ENCODE measurements around the gene HDAC11. TPM values are rescaled to one million over a fixed set of nuclear protein-coding genes. Genes with fewer than 3 reads are reported as not detected.

The HDAC11 gene
- total and polyA plus RNA-seq, 9 of the 15 experiments (the other 6 are each of a cell fraction or from before 2014, with no cell fraction given): 0.60 to 6.0 (median 4.5) TPM

DNA sequence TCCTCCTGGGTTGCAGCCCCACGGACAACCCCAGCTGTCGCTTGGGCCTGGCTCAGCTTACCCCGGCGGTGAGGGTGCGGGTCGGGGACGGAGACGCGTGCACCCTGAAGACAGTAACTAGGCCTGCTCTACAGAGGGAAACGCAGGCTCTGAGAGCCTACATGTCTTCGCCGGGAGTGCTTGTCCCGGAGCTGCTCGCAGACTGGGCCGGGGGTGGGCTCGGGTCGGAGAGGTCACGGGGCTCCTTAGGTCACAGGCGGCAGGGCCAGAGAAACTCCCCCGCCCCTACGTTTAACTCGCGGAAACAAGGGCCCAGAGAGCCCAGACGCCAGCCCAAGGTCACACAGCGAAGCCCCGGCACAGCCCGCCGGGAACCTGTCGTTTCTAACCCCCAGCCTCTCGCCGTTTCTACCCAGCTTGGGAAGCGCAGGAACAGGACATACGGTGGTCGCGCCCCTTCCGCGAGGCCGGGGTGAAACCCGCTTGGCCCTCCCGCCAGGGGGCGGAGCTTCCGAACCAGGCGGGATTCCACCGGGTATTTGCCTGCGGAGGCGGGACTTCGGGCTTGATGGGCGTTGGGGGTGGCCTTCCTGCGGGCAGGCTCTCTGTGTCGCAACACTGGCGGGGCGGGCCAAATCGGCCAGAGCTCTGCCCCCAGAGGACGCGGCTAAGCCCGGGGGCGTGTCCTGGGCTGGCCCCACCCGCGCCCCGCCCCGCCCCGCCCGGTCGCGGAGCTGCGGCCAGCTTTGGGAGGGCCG lies at the start of gene HDAC11 (continued):
- TF ChIP-seq, protein P1, sequence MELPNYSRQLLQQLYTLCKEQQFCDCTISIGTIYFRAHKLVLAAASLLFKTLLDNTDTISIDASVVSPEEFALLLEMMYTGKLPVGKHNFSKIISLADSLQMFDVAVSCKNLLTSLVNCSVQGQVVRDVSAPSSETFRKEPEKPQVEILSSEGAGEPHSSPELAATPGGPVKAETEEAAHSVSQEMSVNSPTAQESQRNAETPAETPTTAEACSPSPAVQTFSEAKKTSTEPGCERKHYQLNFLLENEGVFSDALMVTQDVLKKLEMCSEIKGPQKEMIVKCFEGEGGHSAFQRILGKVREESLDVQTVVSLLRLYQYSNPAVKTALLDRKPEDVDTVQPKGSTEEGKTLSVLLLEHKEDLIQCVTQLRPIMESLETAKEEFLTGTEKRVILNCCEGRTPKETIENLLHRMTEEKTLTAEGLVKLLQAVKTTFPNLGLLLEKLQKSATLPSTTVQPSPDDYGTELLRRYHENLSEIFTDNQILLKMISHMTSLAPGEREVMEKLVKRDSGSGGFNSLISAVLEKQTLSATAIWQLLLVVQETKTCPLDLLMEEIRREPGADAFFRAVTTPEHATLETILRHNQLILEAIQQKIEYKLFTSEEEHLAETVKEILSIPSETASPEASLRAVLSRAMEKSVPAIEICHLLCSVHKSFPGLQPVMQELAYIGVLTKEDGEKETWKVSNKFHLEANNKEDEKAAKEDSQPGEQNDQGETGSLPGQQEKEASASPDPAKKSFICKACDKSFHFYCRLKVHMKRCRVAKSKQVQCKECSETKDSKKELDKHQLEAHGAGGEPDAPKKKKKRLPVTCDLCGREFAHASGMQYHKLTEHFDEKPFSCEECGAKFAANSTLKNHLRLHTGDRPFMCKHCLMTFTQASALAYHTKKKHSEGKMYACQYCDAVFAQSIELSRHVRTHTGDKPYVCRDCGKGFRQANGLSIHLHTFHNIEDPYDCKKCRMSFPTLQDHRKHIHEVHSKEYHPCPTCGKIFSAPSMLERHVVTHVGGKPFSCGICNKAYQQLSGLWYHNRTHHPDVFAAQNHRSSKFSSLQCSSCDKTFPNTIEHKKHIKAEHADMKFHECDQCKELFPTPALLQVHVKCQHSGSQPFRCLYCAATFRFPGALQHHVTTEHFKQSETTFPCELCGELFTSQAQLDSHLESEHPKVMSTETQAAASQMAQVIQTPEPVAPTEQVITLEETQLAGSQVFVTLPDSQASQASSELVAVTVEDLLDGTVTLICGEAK (IDR thresholded peaks at IDR 0.05): peak; percentile 44
- TF ChIP-seq, protein P1 (CRISPR knock-in tag; IDR thresholded peaks at IDR 0.05): no peak
- TF ChIP-seq CC2D1A (IDR thresholded peaks at IDR 0.05) (peak; percentile 42; the same call in 1 of the 2 replicates), RCOR1 (IDR thresholded peaks at IDR 0.05; ENCODE audit: borderline replicate concordance in 1 of 2, low read depth in 2 of 2, low read length in 2 of 2) (peak in 1 of 2 experiments; percentile 85; a peak in 2 of 4 replicates), GATAD2B (IDR thresholded peaks at IDR 0.05; ENCODE audit: borderline replicate concordance) (0 out of 2 replicates have a peak, but pooled peaks have one; percentile 45), SRF (CRISPR knock-in tag; IDR thresholded peaks at IDR 0.05) (peak in 1 of 2 experiments; percentile 75; a peak in 2 of 4 replicates), KAT7 (CRISPR knock-in tag; IDR thresholded peaks at IDR 0.05; ENCODE audit: borderline replicate concordance) (0 out of 2 replicates have a peak, but pooled peaks have one; percentile 82), RHOXF2B (CRISPR knock-in tag; conservative IDR thresholded peaks at IDR 0.05) (no peak), CBX3 (IDR thresholded peaks at IDR 0.05; ENCODE audit: borderline replicate concordance in 1 of 2, low read length in 2 of 2) (peak in 1 of 2 experiments; percentile 12; a peak in 1 of 3 replicates), MTF1 (CRISPR knock-in tag; IDR thresholded peaks at IDR 0.05; ENCODE audit: borderline replicate concordance) (no peak), SUPT5H (IDR thresholded peaks at IDR 0.05) (peak; percentile 81), ZFPM2 (CRISPR knock-in tag; IDR thresholded peaks at IDR 0.05) (peak; percentile 86; the same call in 1 of the 2 replicates), CREB3 (tag; conservative IDR thresholded peaks at IDR 0.05; ENCODE audit: low read depth) (no peak), KDM1A (IDR thresholded peaks at IDR 0.05) (peak; percentile 81 to 95)
- TF ChIP-seq, protein P2, sequence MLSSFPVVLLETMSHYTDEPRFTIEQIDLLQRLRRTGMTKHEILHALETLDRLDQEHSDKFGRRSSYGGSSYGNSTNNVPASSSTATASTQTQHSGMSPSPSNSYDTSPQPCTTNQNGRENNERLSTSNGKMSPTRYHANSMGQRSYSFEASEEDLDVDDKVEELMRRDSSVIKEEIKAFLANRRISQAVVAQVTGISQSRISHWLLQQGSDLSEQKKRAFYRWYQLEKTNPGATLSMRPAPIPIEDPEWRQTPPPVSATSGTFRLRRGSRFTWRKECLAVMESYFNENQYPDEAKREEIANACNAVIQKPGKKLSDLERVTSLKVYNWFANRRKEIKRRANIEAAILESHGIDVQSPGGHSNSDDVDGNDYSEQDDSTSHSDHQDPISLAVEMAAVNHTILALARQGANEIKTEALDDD (IDR thresholded peaks at IDR 0.05): no peak

Data from K562 (cell line).